ENCODE results near the gene SLC22A15. TPM values are rescaled to one million over a fixed set of nuclear protein-coding genes. Genes with fewer than 3 reads are reported as not detected.

SLC22A15 gene
- total and polyA plus RNA-seq, 7 donors, result 0.99 to 3.3 (median 1.8) TPM; not detected in 1

- intact Hi-C loops (cut with DNase I), result no loop called here
Measured at GRCh38 chr1:116012716-116013115, 36.4 kb downstream of the SLC22A15 start.

GRCh38 chr1:116015679-116016078 is 39.4 kb downstream of the SLC22A15 start:
- intact Hi-C loops (cut with DNase I), result no loop called here
- no peaks in the 10 kb centered on the region for H3K9me3 ChIP-seq
- H3K27me3 ChIP-seq, result no peaks in the 10 kb centered on the region
- 92 to 94% methylated on average over 1 of the region's 1 CpG for WGBS, 2 donors
- H3K4me3 ChIP-seq, result no peak overlapping the region
- H3K27ac ChIP-seq, result no peak overlapping the region
- no peaks in the 10 kb centered on the region for H3K36me3 ChIP-seq
- TF ChIP-seq EP300 (IDR thresholded peaks at IDR 0.05), result no peak
- TF ChIP-seq POLR2A (IDR thresholded peaks at IDR 0.05), result no peak
- TF ChIP-seq CTCF (IDR thresholded peaks at IDR 0.05), result no peak
- no peak for TF ChIP-seq POLR2AphosphoS5 (IDR thresholded peaks at IDR 0.05)
- no peak for DNase-seq
- no peaks in the 10 kb centered on the region for H3K4me1 ChIP-seq

More at GRCh38 chr1:116012716-116013115, 36.4 kb downstream of the SLC22A15 start:
- Histone ChIP-seq H3K9me3 (no peaks in the 10 kb centered on the region), H3K27ac (no peak overlapping the region), H3K4me1 (no peaks in the 10 kb centered on the region), H3K4me3 (no peak overlapping the region), H3K27me3 (no peaks in the 10 kb centered on the region), H3K36me3 (no peaks in the 10 kb centered on the region)
- DNase-seq, result no peak
- TF ChIP-seq CTCF (IDR thresholded peaks at IDR 0.05) (no peak), POLR2AphosphoS5 (IDR thresholded peaks at IDR 0.05) (no peak), EP300 (IDR thresholded peaks at IDR 0.05) (no peak), POLR2A (IDR thresholded peaks at IDR 0.05) (no peak)
- WGBS, 2 donors, result 95 to 98% methylated on average over 2 of the region's 2 CpGs

GRCh38 chr1:116018007-116018406 is 41.7 kb downstream of the SLC22A15 start:
- H3K27me3 ChIP-seq, result no peaks in the 10 kb centered on the region
- intact Hi-C loops (cut with DNase I), result no loop called here
- no peaks in the 10 kb centered on the region for H3K4me1 ChIP-seq
- no peak overlapping the region for H3K27ac ChIP-seq
- no peaks in the 10 kb centered on the region for H3K36me3 ChIP-seq
- no peak overlapping the region for H3K4me3 ChIP-seq
- no peak for DNase-seq
- H3K9me3 ChIP-seq, result no peaks in the 10 kb centered on the region
- TF ChIP-seq POLR2AphosphoS5 (IDR thresholded peaks at IDR 0.05) (no peak), CTCF (IDR thresholded peaks at IDR 0.05) (no peak)
- WGBS, 2 donors, result 92 to 95% methylated on average over 5 of the region's 5 CpGs

GRCh38 chr1:116019653-116020253 is 43.4 kb downstream of the SLC22A15 start:
- intact Hi-C loops (cut with DNase I), result no loop called here
- no peaks in the 10 kb centered on the region for H3K4me1 ChIP-seq
- TF ChIP-seq EP300 (IDR thresholded peaks at IDR 0.05), result no peak
- TF ChIP-seq CTCF (IDR thresholded peaks at IDR 0.05), result no peak
- TF ChIP-seq POLR2AphosphoS5 (IDR thresholded peaks at IDR 0.05), result no peak
- no peak for TF ChIP-seq POLR2A (IDR thresholded peaks at IDR 0.05)
- 38 to 67% methylated on average over 4 of the region's 4 CpGs for WGBS, 2 donors
- H3K27me3 ChIP-seq, result no peaks in the 10 kb centered on the region
- H3K9me3 ChIP-seq, result no peaks in the 10 kb centered on the region
- no peak overlapping the region for H3K4me3 ChIP-seq
- no peak overlapping the region for H3K27ac ChIP-seq
- no peak for DNase-seq
- H3K36me3 ChIP-seq, result no peaks in the 10 kb centered on the region
